ENCODE results near the gene HSPA14. TPM values are rescaled to one million over a fixed set of nuclear protein-coding genes. Genes with fewer than 3 reads are reported as not detected.

Gene HSPA14
- total and polyA plus RNA-seq, 4 donors, result 11.1 to 13.6 (median 12.0) TPM

DNA sequence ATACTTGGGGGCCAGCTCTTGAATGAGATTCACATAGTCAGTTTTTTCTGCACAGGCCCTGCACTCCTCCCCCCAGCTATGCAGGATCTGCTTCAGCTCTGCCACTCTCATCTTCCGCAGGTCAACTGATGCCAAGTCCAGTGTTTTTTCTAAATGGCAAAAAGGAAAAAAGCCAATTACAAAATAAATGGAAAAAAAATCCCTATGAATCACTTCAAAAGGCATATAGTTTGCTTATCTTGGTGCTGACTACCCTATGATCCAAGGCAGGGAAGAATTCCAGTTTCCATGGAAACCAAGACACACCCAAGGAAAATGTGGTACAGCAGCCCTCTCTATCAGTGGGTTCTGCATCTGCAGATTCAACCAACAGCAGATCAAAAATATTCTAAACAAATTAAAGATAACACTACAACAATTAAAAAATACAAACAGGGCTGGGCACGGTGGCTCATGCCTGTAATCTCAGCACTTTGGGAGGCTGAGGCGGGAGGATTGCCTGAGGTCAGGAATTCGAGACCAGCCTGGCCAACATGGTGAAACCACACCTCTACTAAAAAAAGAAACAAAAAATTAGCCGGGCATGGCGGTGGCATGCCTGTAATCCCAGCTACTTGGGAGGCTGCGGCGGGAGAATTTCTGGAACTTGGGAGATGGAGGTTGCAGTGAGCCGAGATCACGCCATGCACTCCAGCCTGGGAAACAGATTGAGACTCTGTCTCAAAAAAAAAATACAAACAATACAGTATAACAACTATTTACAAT, 17.9 kb upstream of the HSPA14 start:
- H3K36me3 ChIP-seq (ENCODE audit: control insufficient read depth in 4 of 4, insufficient read depth in 4 of 4, low read length in 4 of 4), result no peaks in the 10 kb centered on the region
- H3K27me3 ChIP-seq (ENCODE audit: control insufficient read depth in 3 of 3, insufficient read depth in 3 of 3, low read length in 2 of 3), result no peaks in the 10 kb centered on the region
- ATAC-seq (ENCODE audit: insufficient read depth, low FRiP score), result no peak
- 92 to 93% methylated on average over 10 of the region's 10 CpGs for WGBS, 2 donors
- TF ChIP-seq CTCF (IDR thresholded peaks at IDR 0.05; ENCODE audit: control extremely low read depth, extremely low read depth), result no peak
- H3K27ac ChIP-seq (ENCODE audit: low read depth in 1 of 2, low read length in 1 of 2), result no peak overlapping the region
- peak in 2 of 3 donors; percentile 31 to 46 for DNase-seq
- H3K4me1 ChIP-seq (ENCODE audit: control insufficient read depth in 5 of 5, insufficient read depth in 5 of 5, low read length in 5 of 5), result no peaks in the 10 kb centered on the region
- H3K4me3 ChIP-seq, result no peak overlapping the region
- H3K9ac ChIP-seq (ENCODE audit: insufficient read depth in 1 of 2, low read length in 2 of 2), result no peak overlapping the region
- H3K9me3 ChIP-seq (ENCODE audit: control insufficient read depth in 4 of 4, insufficient read depth in 3 of 4, low read length in 3 of 4), result no peaks in the 10 kb centered on the region

DNA sequence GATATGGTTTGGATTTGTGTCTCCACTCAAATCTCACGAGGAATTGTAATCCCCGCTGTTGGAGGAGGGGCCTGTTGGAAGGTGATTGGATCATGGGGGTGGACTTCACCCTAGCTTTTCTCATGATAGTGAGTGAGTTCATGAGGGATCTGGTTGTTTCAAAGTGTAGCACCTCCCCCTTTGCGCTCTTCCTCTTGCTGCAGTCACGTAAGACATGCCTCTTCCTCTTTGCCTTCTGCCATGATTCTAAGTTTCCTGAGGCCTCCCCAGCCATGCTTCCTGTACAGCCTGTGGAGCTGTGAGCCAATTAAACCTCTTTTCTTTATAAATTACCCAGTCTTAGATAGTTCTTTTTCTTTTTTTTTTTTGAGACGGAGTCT, 17.3 kb upstream of the HSPA14 start:
- Histone ChIP-seq H3K27me3 (ENCODE audit: control insufficient read depth in 3 of 3, insufficient read depth in 3 of 3, low read length in 2 of 3) (no peaks in the 10 kb centered on the region), H3K4me3 (no peak overlapping the region), H3K4me1 (ENCODE audit: control insufficient read depth in 5 of 5, insufficient read depth in 5 of 5, low read length in 5 of 5) (no peaks in the 10 kb centered on the region), H3K36me3 (ENCODE audit: control insufficient read depth in 4 of 4, insufficient read depth in 4 of 4, low read length in 4 of 4) (no peaks in the 10 kb centered on the region), H3K9me3 (ENCODE audit: control insufficient read depth in 4 of 4, insufficient read depth in 3 of 4, low read length in 3 of 4) (no peaks in the 10 kb centered on the region), H3K9ac (ENCODE audit: insufficient read depth in 1 of 2, low read length in 2 of 2) (no peak overlapping the region), H3K27ac (ENCODE audit: low read depth in 1 of 2, low read length in 1 of 2) (no peak overlapping the region)
- no peak for ATAC-seq (ENCODE audit: insufficient read depth, low FRiP score)
- DNase-seq, result no peak
- TF ChIP-seq CTCF (IDR thresholded peaks at IDR 0.05; ENCODE audit: control extremely low read depth, extremely low read depth), result no peak
- WGBS, 2 donors, result 74 to 90% methylated on average over 5 of the region's 5 CpGs

- DNase-seq (no peak), ATAC-seq (ENCODE audit: insufficient read depth, low FRiP score) (no peak)
- H3K9ac ChIP-seq (ENCODE audit: insufficient read depth in 1 of 2, low read length in 2 of 2), result no peak overlapping the region
- H3K27me3 ChIP-seq (ENCODE audit: control insufficient read depth in 3 of 3, insufficient read depth in 3 of 3, low read length in 2 of 3), result no peaks in the 10 kb centered on the region
- H3K9me3 ChIP-seq (ENCODE audit: control insufficient read depth in 4 of 4, insufficient read depth in 3 of 4, low read length in 3 of 4), result no peaks in the 10 kb centered on the region
- no peaks in the 10 kb centered on the region for H3K4me1 ChIP-seq (ENCODE audit: control insufficient read depth in 5 of 5, insufficient read depth in 5 of 5, low read length in 5 of 5)
- H3K36me3 ChIP-seq (ENCODE audit: control insufficient read depth in 4 of 4, insufficient read depth in 4 of 4, low read length in 4 of 4), result no peaks in the 10 kb centered on the region
- H3K27ac ChIP-seq (ENCODE audit: low read depth in 1 of 2, low read length in 1 of 2), result no peak overlapping the region
- 76 to 85% methylated on average over 6 of the region's 6 CpGs for WGBS, 2 donors
- no peak for TF ChIP-seq CTCF (IDR thresholded peaks at IDR 0.05; ENCODE audit: control extremely low read depth, extremely low read depth)
- no peak overlapping the region for H3K4me3 ChIP-seq
Measured at GRCh38 chr10:14821635-14822375, 16.3 kb upstream of the HSPA14 start.

All from lung (tissue), 12 donors.